OCI-LY3 (cell line): ENCODE data around the gene LRRC23.
A peak's percentile ranks its signal among the peaks of the same experiment; 100 is the strongest.

Experiments
- H2AFZ ChIP-seq: fragments of 200-600, 300-600 bp; shearing (Covaris generic); 2 replicates; pipeline ENCODE4 v1.6.0; 2014; ENCODE audit warnings: antibody characterized with exemption, low read depth, low read length
- H3K27ac ChIP-seq: fragments of 200-600, 300-600 bp; sonication (generic); 2 replicates; pipeline ENCODE4 v1.5.1; 2014; ENCODE audit warnings: mild to moderate bottlenecking, low read length, moderate library complexity, mixed read lengths
- H3K27me3 ChIP-seq: fragments of 200-600, 300-600 bp; sonication (generic); 2 replicates; pipeline ENCODE4 v1.6.1; 2014; ENCODE audit warnings: low read depth, low read length, mixed read lengths
- H3K36me3 ChIP-seq: fragments of 200-600, 300-600 bp; sonication (generic); replicated peaks from 2 replicates; pipeline ENCODE3; 2014; ENCODE audit warnings: low read depth, low read length, mixed read lengths
- H3K4me1 ChIP-seq: fragments of 300-600, 200-600 bp; sonication (generic); 2 replicates; pipeline ENCODE4 v1.6.1; 2014; ENCODE audit warnings: low read length, mixed read lengths
- H3K4me2 ChIP-seq: fragments of 200-600, 300-600 bp; sonication (generic); 2 replicates; pipeline ENCODE4 v1.6.1; 2014; ENCODE audit warnings: low read length, mixed read lengths
- H3K4me3 ChIP-seq: fragments of 300-600, 200-600 bp; sonication (generic); 2 replicates; pipeline ENCODE4 v1.5.1; 2014; ENCODE audit warnings: antibody characterized with exemption, mild to moderate bottlenecking, low read length, moderate library complexity
- H3K79me2 ChIP-seq: fragments of 300-600, 200-600 bp; shearing (Covaris generic); 2 replicates; pipeline ENCODE4 v1.6.1; 2014; ENCODE audit warnings: mild to moderate bottlenecking, low read length, mixed read lengths
- H3K9ac ChIP-seq: fragments of 300-600, 200-600 bp; shearing (Covaris generic); 2 replicates; pipeline ENCODE4 v1.6.0; 2014; ENCODE audit warnings: mild to moderate bottlenecking, low read length, moderate library complexity
- H3K9me3 ChIP-seq: fragments of 200-600, 300-600 bp; shearing (Covaris generic); 2 replicates; pipeline ENCODE4 v1.6.1; 2014; ENCODE audit warnings: low read length, mixed read lengths; ENCODE audit not compliant: insufficient read depth
- H4K20me1 ChIP-seq: fragments of 200-600, 300-600 bp; sonication (generic); 2 replicates; pipeline ENCODE4 v1.6.1; 2016; ENCODE audit warnings: low read length, mixed read lengths; ENCODE audit not compliant: insufficient read depth
- EZH2phosphoT487 ChIP-seq: fragments of 200-600 bp; shearing (Covaris generic); IDR thresholded peaks from 2 replicates; pipeline ENCODE4 v1.6.1; 2018; ENCODE audit warnings: antibody characterized with exemption, mixed run types, low read depth
- TF ChIP-seq, protein P1 (sequence below): fragments of 200-600, 300-600 bp; sonication (generic); IDR thresholded peaks from 2 replicates; pipeline ENCODE4 v1.5.1; 2014; ENCODE audit warnings: antibody characterized with exemption, low read length, low read depth

LRRC23 gene

DNA sequence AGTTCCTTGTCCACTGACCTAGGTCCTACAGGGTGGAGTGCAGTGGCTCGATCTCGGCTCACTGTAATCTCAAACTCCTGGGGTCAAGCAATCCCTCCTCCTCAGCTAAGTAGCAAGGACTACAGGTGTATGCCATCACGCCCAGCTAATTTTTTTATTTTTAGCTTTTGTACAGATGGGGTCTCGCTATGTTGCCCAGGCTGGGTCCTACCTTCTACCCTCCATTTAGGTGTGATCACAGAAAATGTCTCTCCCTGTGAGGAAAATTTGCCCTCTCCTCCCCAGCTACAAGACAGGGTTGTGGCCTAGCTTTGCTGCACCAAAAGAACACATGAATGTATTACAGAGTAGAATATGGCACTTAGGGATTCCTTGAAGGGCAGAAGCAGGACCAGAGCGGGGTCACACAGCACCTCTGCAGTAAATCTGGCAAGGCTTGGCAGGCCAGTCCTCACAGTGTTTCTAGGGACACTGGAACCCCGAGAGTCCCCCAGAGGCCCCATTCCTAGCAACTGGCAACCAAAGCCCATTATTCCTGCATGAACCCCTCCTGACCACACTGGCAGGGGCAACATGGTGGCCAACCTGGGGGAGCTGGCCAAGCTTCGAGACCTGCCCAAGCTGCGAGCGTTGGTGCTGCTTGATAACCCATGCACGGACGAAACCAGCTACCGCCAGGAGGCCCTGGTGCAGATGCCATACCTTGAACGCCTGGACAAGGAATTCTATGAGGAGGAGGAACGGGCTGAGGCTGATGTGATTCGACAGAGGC is 7.7 kb downstream of the LRRC23 start:
- Histone ChIP-seq H3K4me2 (no peak overlapping the region), H3K9me3 (no peaks in the 10 kb centered on the region), H4K20me1 (0 out of 2 replicates have a peak, but pooled peaks cover 9% of the 10 kb centered on the region), H3K9ac (no peak overlapping the region), H3K4me1 (peaks cover 14% of the 10 kb centered on the region), H3K79me2 (peaks cover 13% of the 10 kb centered on the region), H2AFZ (no peak overlapping the region), H3K36me3 (peaks cover 13% of the 10 kb centered on the region), H3K27ac (no peak overlapping the region), H3K4me3 (no peak overlapping the region), H3K27me3 (no peaks in the 10 kb centered on the region)
- TF ChIP-seq, protein P1, sequence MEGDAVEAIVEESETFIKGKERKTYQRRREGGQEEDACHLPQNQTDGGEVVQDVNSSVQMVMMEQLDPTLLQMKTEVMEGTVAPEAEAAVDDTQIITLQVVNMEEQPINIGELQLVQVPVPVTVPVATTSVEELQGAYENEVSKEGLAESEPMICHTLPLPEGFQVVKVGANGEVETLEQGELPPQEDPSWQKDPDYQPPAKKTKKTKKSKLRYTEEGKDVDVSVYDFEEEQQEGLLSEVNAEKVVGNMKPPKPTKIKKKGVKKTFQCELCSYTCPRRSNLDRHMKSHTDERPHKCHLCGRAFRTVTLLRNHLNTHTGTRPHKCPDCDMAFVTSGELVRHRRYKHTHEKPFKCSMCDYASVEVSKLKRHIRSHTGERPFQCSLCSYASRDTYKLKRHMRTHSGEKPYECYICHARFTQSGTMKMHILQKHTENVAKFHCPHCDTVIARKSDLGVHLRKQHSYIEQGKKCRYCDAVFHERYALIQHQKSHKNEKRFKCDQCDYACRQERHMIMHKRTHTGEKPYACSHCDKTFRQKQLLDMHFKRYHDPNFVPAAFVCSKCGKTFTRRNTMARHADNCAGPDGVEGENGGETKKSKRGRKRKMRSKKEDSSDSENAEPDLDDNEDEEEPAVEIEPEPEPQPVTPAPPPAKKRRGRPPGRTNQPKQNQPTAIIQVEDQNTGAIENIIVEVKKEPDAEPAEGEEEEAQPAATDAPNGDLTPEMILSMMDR: no peak
- no peak for TF ChIP-seq EZH2phosphoT487

DNA sequence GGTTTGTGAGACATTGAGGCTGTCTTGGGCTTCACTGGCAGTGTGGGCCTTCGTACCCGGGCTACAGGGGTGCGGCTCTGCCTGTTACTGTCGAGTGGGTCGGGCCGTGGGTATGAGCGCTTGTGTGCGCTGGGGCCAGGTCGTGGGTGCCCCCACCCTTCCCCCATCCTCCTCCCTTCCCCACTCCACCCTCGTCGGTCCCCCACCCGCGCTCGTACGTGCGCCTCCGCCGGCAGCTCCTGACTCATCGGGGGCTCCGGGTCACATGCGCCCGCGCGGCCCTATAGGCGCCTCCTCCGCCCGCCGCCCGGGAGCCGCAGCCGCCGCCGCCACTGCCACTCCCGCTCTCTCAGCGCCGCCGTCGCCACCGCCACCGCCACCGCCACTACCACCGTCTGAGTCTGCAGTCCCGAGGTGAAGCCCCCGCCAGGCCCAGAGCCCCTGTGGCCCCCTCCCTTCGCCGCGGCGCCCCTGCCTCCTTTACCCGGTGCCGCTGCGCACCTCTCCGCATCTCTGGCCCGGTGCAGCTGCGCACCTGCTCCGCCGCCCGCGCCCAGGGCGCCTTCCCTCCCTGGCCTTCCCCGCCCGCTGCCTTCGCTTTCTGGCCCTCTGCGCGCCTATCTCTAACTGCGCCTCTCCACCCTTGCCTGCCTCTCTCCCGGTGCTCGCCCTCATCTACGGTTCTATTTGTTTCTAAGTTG is 9.8 kb downstream of the LRRC23 start, which contains the start of gene ENO2:
TSS of gene ENO2 (plus strand) at position 335 of the 701 bp plus-strand sequence. CDS start 1,253 bp downstream, outside the sequence.
- Histone ChIP-seq H3K27me3 (no peaks in the 10 kb centered on the region), H3K27ac (peak within 1 kb of the TSS; percentile 40; the same call in 1 of the 2 replicates), H4K20me1 (0 out of 2 replicates have a peak, but pooled peaks cover 9% of the 10 kb centered on the region), H2AFZ (peak within 1 kb of the TSS; percentile 94), H3K4me3 (peak within 1 kb of the TSS; percentile 89), H3K79me2 (peaks cover 13% of the 10 kb centered on the region), H3K9ac (peak within 1 kb of the TSS; percentile 82), H3K4me2 (peak within 1 kb of the TSS; percentile 96), H3K4me1 (peaks cover 14% of the 10 kb centered on the region), H3K36me3 (peaks cover 24% of the 10 kb centered on the region), H3K9me3 (no peaks in the 10 kb centered on the region)
- TF ChIP-seq, protein P1: no peak
- no peak for TF ChIP-seq EZH2phosphoT487

- Histone ChIP-seq H3K79me2 (peaks cover 13% of the 10 kb centered on the region), H3K9ac (peak overlapping the region; percentile 82), H3K4me2 (peak overlapping the region; percentile 96), H3K4me1 (peaks cover 14% of the 10 kb centered on the region), H4K20me1 (0 out of 2 replicates have a peak, but pooled peaks cover 11% of the 10 kb centered on the region), H3K27me3 (no peaks in the 10 kb centered on the region), H3K9me3 (no peaks in the 10 kb centered on the region), H2AFZ (peak overlapping the region; percentile 94; the same call in 1 of the 2 replicates), H3K4me3 (peak overlapping the region; percentile 89), H3K36me3 (peaks cover 31% of the 10 kb centered on the region), H3K27ac (peak overlapping the region; percentile 17; the same call in 1 of the 2 replicates)
- TF ChIP-seq, protein P1: no peak
- no peak for TF ChIP-seq EZH2phosphoT487
Measured at GRCh38 chr12:6914947-6915788, 10.5 kb downstream of the LRRC23 start.
